Right lobe of liver (tissue), 4 donors: Measurements from ENCODE around the gene KRT40.

Experiments used
- CTCF ChIP-seq, 4 donors: fragments of 200-600 bp in 3 of 4; fragments of 450-650 bp in 1 of 4; IDR thresholded peaks; one replicate each; pipeline versions ENCODE4 v1.5.1 to v1.8.0; 2016 to 2022; ENCODE audit warnings: antibody characterized with exemption in 4 of 4, mild to moderate bottlenecking in 2 of 4
- POLR2A ChIP-seq: fragments of 450-650 bp; IDR thresholded peaks from one replicate; pipeline ENCODE4 v1.6.1; 2017; ENCODE audit warnings: antibody characterized with exemption, mild to moderate bottlenecking
- donor health status: DM: no; HTN: no; CAD: no.
- donor health status: DM: no; HTN: no; CAD: no.
- donor health status: DM: no; HTN: yes; CAD: no.

GRCh38 chr17:40951011-40951622 is 33.0 kb downstream of the KRT40 start:
- TF ChIP-seq CTCF (IDR thresholded peaks at IDR 0.05) (no peak), POLR2A (no peak)
